Endodermal cell (in vitro differentiated cells): ENCODE results near the gene SLC38A5. TPM values are rescaled to one million over a fixed set of nuclear protein-coding genes. Genes with fewer than 3 reads are reported as not detected.

Source experiments
- DNase-seq: peaks from one replicate; pipeline ENCODE4 v3.0.0-alpha.2; 2017
- H3K27ac ChIP-seq: 2 replicates; pipeline ENCODE4 v1.5.1; 2013; ENCODE audit warnings: mild to moderate bottlenecking, low read depth, low read length, moderate library complexity
- H3K27me3 ChIP-seq: 2 replicates; pipeline ENCODE4 v1.6.1; 2013; ENCODE audit warnings: mild to moderate bottlenecking, low read length, moderate library complexity; ENCODE audit not compliant: insufficient read depth, control insufficient read depth, poor library complexity, severe bottlenecking
- H3K36me3 ChIP-seq: 2 replicates; pipeline ENCODE4 v1.7.0; 2013; ENCODE audit warnings: mild to moderate bottlenecking, low read length, moderate library complexity; ENCODE audit not compliant: control insufficient read depth, insufficient read depth
- H3K4me1 ChIP-seq: one replicate; pipeline ENCODE4 v1.7.0; 2013; ENCODE audit warnings: low read length; ENCODE audit not compliant: control insufficient read depth, insufficient read depth
- H3K4me3 ChIP-seq: 2 replicates; pipeline ENCODE4 v1.5.1; 2013; ENCODE audit warnings: mild to moderate bottlenecking, low read length, moderate library complexity
- H3K9ac ChIP-seq: 2 replicates; pipeline ENCODE4 v1.6.1; 2013; ENCODE audit warnings: mild to moderate bottlenecking, low read length, moderate library complexity; ENCODE audit not compliant: poor library complexity, severe bottlenecking; ENCODE audit errors: extremely low read depth
- H3K9me3 ChIP-seq: 2 replicates; pipeline ENCODE4 v1.6.1; 2013; ENCODE audit warnings: mild to moderate bottlenecking, low read length, moderate library complexity; ENCODE audit not compliant: control insufficient read depth
- H3K27ac Mint-ChIP-seq: 2 replicates; pipeline ENCODE4 v1.8.0; 2020; ENCODE audit warnings: mixed read lengths
- H3K27me3 Mint-ChIP-seq: 2 replicates; pipeline ENCODE4 v1.8.0; 2021; ENCODE audit warnings: mild to moderate bottlenecking, mixed read lengths; ENCODE audit not compliant: insufficient read depth
- H3K36me3 Mint-ChIP-seq: 2 replicates; pipeline ENCODE4 v1.8.0; 2020; ENCODE audit warnings: low read depth, mixed read lengths
- H3K4me1 Mint-ChIP-seq: 2 replicates; pipeline ENCODE4 v1.8.0; 2020; ENCODE audit warnings: mixed read lengths
- H3K4me3 Mint-ChIP-seq: 2 replicates; pipeline ENCODE4 v1.8.0; 2020; ENCODE audit warnings: mild to moderate bottlenecking, moderate library complexity, mixed read lengths
- H3K9me3 Mint-ChIP-seq: 2 replicates; pipeline ENCODE4 v1.8.0; 2020; ENCODE audit warnings: mild to moderate bottlenecking, mixed read lengths
- WGBS, 2 experiments: methylation state at CpG; one replicate each; pipeline versions ENCODE4 v1.1.5 to v1.1.7; 2013; ENCODE audit warnings: missing lambda C conversion rate in 2 of 2, mixed read lengths in 1 of 2; ENCODE audit not compliant: insufficient coverage in 1 of 2, insufficient read length in 1 of 2; 5-methylcytosine and 5-hydroxymethylcytosine counted together
- total RNA-seq, 2 donors: library from RNA; stranded (reverse); fragmentation: NEBNext Ultra II Directional in 1 of 2; extraction: Animal tissue kit (Norgen Biotek cat#: 25700) in 1 of 2; gene quantifications; 2 replicates in 1 of 2; 3 replicates in 1 of 2; pipeline ENCODE4 v1.2.1, GENCODE V29; 2021
- TF ChIP-seq, protein P1 (sequence below): fragments of 200-600 bp; sonication (generic); conservative IDR thresholded peaks from 2 replicates; pipeline ENCODE4 v1.5.0; 2021; ENCODE audit warnings: antibody characterized with exemption, mild to moderate bottlenecking

Gene SLC38A5
- total RNA-seq, 2 donors from 2014 or later: 22.4 to 40.7 TPM

DNA sequence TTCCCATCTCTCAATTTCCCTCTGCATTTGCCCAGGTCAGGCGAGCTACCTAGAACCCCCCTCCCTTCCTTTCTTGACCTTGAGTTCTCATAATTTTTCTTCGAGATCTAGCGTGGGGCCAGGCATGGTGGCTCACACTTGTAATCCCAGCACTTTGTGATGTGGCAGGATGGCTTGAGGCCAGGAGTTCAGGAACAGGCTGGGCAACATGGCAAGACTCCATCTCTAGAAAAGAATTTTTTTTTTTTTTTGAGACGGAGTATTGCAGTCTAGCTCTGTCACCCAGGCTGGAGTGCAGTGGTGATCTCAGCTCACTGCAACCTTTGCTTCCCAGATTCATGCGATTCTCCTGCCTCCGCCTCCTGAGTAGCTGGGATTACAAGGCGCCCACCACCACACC is 34.2 kb upstream of the SLC38A5 start:
- peaks cover 4% of the 10 kb centered on the region for H3K4me1 Mint-ChIP-seq
- H3K27ac ChIP-seq: no peak overlapping the region
- WGBS, 2 experiments: 96 to 100% methylated on average over 1 to 5 of the region's 7 CpGs
- H3K4me1 ChIP-seq: no peaks in the 10 kb centered on the region
- no peaks in the 10 kb centered on the region for H3K36me3 Mint-ChIP-seq
- no peaks in the 10 kb centered on the region for H3K27me3 Mint-ChIP-seq
- no peak overlapping the region for H3K9ac ChIP-seq
- no peaks in the 10 kb centered on the region for H3K27me3 ChIP-seq
- H3K9me3 Mint-ChIP-seq: peaks cover 57% of the 10 kb centered on the region
- no peak overlapping the region for H3K27ac Mint-ChIP-seq
- H3K4me3 Mint-ChIP-seq: no peak overlapping the region
- no peak for DNase-seq
- TF ChIP-seq, protein P1, sequence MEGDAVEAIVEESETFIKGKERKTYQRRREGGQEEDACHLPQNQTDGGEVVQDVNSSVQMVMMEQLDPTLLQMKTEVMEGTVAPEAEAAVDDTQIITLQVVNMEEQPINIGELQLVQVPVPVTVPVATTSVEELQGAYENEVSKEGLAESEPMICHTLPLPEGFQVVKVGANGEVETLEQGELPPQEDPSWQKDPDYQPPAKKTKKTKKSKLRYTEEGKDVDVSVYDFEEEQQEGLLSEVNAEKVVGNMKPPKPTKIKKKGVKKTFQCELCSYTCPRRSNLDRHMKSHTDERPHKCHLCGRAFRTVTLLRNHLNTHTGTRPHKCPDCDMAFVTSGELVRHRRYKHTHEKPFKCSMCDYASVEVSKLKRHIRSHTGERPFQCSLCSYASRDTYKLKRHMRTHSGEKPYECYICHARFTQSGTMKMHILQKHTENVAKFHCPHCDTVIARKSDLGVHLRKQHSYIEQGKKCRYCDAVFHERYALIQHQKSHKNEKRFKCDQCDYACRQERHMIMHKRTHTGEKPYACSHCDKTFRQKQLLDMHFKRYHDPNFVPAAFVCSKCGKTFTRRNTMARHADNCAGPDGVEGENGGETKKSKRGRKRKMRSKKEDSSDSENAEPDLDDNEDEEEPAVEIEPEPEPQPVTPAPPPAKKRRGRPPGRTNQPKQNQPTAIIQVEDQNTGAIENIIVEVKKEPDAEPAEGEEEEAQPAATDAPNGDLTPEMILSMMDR: no peak
- no peak overlapping the region for H3K4me3 ChIP-seq
- H3K36me3 ChIP-seq: no peaks in the 10 kb centered on the region
- no peaks in the 10 kb centered on the region for H3K9me3 ChIP-seq

DNA sequence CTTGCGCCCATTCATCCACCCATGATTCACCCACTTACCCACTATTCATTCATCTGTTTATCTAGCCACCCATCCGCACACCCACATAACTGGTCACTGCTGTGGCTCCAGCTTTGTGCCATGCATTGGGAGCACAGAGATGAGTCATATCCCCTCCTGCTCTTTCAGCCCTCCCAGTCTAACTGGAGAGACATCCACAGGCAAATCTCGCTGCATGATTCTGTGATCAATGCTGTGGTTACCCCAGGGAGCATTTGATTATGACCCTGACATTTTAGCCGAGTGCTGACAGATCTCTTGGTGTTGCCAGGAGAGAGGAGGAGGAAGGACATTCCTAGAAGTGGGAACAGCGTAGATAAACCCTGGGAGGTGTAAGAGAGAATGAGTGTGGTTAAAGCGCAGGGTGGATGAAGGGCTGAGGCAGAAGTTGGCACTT is 28.3 kb upstream of the SLC38A5 start:
- Histone ChIP-seq H3K9me3 (no peaks in the 10 kb centered on the region), H3K4me3 (no peak overlapping the region), H3K36me3 (no peaks in the 10 kb centered on the region), H3K4me1 (no peaks in the 10 kb centered on the region), H3K9ac (no peak overlapping the region), H3K27me3 (no peaks in the 10 kb centered on the region), H3K27ac (no peak overlapping the region)
- H3K27ac Mint-ChIP-seq: no peak overlapping the region
- TF ChIP-seq, protein P1: no peak
- H3K4me3 Mint-ChIP-seq: no peak overlapping the region
- 69% methylated on average over 6 of the region's 6 CpGs; no CpG with 5 or more reads in 1 of the 2 experiments for WGBS, 2 experiments
- no peaks in the 10 kb centered on the region for H3K36me3 Mint-ChIP-seq
- no peak for DNase-seq
- peaks cover 69% of the 10 kb centered on the region for H3K9me3 Mint-ChIP-seq
- no peaks in the 10 kb centered on the region for H3K27me3 Mint-ChIP-seq
- H3K4me1 Mint-ChIP-seq: no peaks in the 10 kb centered on the region

DNA sequence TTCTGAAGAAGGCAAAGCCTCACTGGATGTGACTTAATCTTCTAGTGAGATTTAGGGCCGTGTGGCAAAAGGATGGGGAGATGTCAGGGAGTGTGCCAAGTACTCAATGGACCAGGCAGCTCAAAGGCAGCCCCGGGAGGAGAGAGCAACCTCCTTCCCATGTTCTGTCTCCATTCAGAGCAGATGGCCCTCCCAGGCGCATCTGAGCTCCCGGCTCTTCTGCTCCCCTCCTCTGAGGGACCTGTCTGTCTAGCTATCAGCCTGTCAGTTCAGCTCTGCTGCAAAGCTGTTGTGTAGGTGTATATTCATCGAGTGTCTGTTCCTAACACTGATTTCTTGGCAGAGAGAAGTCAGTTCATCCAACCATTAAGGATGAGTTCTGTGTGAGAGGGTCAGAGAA is 27.8 kb upstream of the SLC38A5 start:
- peaks cover 64% of the 10 kb centered on the region for H3K9me3 Mint-ChIP-seq

More for the DNA sequence above, 27.8 kb upstream of the SLC38A5 start:
- Histone ChIP-seq H3K9me3 (no peaks in the 10 kb centered on the region), H3K4me3 (no peak overlapping the region), H3K27ac (no peak overlapping the region), H3K9ac (no peak overlapping the region), H3K27me3 (no peaks in the 10 kb centered on the region), H3K36me3 (no peaks in the 10 kb centered on the region), H3K4me1 (no peaks in the 10 kb centered on the region)
- H3K27ac Mint-ChIP-seq: no peak overlapping the region
- WGBS, 2 experiments: 92% methylated on average over 5 of the region's 5 CpGs; no CpG with 5 or more reads in 1 of the 2 experiments
- no peak overlapping the region for H3K4me3 Mint-ChIP-seq
- H3K27me3 Mint-ChIP-seq: no peaks in the 10 kb centered on the region
- TF ChIP-seq, protein P1: no peak
- no peaks in the 10 kb centered on the region for H3K4me1 Mint-ChIP-seq
- H3K36me3 Mint-ChIP-seq: no peaks in the 10 kb centered on the region
- no peak for DNase-seq
